Measurements from ENCODE around the gene PRDM10.
"Not testable (repeated sequence)": the region's sequence is repeated elsewhere in the genome, so short reads cannot be mapped to it uniquely, and the experiment has no call there.

The PRDM10 gene

DNA sequence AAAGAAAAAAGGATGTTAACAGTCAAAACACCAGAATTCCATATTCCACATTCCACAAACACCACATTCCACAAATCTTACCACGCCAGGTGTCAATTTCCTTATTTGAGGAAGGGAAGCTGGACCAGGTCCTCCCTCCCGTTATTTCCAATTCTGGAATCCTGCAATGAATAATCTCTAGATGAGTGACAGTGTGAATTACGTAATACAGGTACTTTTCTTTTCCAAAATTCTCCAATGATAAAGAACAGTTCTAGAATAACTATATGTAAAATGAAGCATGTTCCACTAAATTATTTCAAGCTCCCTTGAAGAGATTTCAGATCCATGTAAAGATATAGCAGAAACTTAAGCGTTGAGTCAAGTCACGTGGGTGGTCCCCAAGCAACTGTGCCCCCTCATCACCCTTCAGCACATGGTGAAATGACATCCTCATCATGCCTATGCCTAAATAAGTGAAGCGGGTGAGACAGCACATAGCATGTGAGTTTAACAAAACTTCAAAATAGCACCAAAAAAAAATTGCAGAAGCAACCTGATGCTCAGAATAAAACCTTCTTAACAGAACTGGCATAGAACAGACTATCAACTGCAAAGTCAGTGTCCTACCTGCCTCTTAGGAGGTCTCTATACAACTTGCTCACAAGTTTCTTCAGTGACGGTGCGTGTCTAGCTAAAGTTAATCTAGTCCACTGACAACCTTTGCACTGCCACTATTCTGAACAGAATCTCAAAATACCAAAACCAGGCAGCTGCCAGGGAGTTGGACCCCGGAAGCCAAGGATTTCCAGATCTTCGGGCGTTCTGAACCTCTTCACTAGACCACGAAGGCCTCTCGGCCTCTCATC lies 108.1 kb downstream of the PRDM10 start:
- no peak for DNase-seq

GRCh38 chr11:129888451-129888850 lies 114.2 kb downstream of the PRDM10 start:
- DNase-seq: no peak

DNA sequence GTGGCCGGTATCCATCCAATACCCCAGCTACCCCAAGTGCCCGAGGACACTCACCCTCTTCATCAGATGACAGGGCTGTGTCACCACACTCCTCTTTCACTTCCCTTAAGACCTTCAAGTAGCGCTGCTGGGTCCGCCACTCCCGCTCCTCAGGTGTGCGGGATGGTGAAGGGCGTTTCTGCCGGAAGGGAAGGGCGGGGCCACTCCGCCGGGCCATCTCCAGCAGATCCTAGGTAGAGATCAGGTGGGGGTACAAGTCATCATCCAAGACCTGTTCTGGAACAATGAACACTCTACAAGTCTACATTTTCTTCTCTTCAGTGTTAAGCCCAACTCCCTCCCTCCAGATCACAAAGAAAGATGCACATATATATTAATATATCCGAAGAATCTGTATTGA lies 117.3 kb downstream of the PRDM10 start:
- DNase-seq: no peak

DNA sequence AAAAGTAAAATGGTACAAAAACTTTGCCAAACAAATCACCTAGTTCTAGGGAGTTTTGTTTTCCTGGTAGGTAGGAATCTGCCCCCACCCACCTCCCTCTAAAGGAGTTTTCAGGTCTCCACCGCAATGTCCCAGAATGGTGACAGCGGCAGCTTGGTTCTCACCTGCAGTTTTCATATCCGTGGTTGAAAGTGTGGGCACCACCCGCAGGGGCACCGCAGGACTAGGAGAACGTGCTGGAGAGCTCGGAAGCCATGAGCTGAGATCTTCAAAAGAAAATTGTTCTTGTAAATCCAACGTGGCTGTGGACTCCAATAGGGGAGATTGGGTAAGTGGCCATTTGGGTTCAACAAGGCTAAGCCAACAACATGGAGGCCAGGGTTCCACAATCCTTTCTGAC lies 118.1 kb downstream of the PRDM10 start:
- no peak for DNase-seq

GRCh38 chr11:129881570-129882170 lies 121.0 kb downstream of the PRDM10 start:
- peak; percentile 31 for DNase-seq

DNA sequence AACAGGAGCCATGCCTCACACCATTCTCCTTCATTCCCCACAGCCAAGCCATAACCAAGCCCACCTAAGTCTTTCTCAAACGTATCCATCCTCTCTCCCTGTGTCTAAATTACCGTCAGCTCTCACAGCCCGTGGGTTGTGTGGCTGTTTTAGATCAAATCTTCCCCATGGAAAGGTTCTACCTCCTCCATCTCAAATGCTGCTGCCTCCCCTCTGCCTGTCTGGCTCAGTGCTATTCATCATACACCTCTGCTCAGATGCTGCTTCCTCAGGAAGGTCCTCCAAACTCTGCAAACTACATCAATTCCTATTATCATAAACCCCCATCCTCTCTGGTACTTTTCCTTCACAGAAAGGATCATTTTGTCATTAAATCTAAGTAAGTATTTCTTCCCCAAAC lies 122.3 kb downstream of the PRDM10 start:
- DNase-seq: no peak

GRCh38 chr11:129871914-129872313 lies 130.7 kb downstream of the PRDM10 start:
- no peak for DNase-seq

DNA sequence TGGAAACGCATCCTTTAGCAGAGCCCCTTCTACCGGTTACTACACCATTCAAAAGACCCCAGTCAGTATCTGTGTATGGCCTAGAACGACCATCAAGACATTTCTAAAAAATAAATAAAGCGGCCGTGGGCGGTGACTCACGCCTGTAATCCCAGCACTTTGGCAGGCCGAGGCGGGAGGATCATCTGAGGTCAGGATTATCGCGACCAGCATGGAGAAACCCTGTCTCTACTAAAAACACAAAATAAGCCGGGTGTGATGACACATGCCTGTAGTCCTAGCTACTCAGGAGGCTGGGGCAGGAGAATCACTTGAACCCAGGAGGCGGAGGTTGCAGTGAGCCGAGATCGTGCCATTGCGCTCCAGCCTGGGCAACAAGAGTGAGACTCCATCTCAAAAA lies 134.0 kb downstream of the PRDM10 start:
- DNase-seq: not testable (repeated sequence)

GRCh38 chr11:129866311-129866710 lies 136.3 kb downstream of the PRDM10 start:
- DNase-seq: no peak

DNA sequence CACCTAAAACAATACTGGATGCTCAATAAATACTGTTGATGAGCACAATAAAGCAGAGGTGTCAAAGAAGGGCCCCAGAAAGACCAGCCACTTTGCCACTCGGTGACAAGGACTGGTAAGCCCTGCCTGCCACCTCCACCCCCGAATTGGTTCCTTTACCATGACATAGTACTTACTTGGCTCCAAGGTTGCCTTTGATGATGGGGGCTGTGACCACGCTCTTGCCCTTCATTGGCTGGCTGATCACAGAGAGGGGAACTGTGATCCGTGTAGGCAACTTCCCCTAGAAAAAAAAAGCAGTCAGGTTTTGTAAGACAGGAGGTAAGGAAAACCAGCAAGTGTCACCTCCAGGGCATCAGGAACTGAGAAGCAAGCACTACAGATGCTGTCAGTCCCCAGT lies 136.9 kb downstream of the PRDM10 start:
- no peak for DNase-seq

DNA sequence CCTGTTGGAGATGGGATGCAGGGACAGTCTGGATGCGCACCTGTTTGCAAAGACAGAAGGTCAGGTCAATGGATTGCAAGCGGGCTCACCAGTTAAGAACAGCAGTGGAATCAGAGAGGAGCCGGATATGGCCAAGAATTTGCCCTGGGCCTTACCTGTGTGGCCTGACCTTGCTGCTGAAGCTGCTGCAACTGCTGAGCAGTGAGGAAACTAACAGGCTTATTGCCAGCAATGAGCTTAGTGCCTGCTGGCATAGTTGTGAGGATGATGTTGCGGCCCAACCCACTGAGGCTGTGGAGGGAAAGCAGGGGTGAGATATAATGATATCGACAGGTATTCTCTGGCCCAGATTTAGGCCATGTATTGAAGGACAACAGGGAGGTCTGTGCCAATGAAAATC lies 137.8 kb downstream of the PRDM10 start:
- no peak for DNase-seq

- DNase-seq: peak; percentile 95
Measured at GRCh38 chr11:129861702-129862522, 140.7 kb downstream of the PRDM10 start.

- no peak for DNase-seq
Measured at GRCh38 chr11:129856036-129856435, 146.6 kb downstream of the PRDM10 start.

GRCh38 chr11:129855086-129855485 lies 147.5 kb downstream of the PRDM10 start:
- DNase-seq: no peak

DNA sequence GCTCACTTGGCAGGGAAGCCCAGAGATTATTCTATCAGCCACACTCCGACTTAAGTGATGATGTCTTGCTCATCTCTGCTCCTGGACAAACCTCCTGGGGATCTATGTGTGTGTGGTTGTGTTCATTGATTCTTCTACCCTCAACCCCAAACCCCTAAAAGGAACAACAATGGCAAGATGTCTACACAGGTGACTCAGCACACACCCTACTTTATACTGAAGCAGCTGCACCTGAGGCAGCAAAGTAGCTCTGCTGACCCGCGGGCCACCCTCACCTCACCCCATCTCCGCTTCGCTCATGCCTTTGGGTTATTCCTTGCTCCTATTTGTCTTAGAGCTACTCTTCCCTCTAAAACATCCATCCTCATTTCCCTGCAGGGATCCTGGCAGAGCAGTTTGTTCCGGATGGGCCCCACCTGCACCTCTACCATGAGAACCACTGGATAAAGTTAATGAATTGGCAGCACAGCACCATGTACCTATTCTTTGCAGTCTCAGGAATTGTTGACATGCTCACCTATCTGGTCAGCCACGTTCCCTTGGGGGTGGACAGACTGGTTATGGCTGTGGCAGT lies 148.3 kb downstream of the PRDM10 start:
- no peak for DNase-seq

DNA sequence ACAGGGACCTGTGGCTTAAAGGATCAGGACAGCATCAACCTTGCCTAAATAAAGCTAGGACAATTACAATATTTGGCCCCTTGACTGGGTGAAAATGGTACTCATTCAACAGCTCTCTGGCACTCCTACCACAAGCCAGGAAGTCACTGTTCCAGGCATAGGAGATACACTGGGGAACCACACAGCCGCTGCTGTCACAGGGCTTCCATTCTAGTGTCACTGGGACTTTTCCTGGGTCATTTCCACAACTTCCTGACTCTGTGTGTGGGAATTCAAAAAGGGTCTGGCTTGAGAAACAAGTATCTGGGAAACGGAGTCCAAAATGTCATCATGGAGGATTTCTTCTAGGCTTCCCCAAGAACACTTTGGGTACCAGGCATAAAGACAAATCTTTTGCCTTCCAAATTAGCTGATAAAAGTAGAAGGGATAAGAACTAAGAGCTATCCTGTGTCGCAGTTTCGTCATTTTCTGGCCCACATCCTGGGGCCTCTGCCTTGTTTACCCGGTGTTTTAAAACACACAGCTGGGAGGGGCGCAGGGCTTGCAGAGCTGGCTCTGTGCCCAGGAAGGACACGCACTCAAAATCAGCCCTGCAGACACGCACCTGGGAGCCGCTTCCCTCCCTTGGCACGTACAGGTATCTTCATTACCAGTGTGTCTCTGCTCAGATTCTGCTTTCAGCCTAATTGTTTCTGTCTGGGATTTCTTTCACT lies 149.0 kb downstream of the PRDM10 start:
- no peak for DNase-seq

- no peak for DNase-seq
Measured at GRCh38 chr11:129852125-129852740, 150.4 kb downstream of the PRDM10 start.
